Dermis lymphatic vessel endothelial cell (primary cell): Measurements from ENCODE around the gene ZNF414. TPM values are rescaled to one million over a fixed set of nuclear protein-coding genes. Genes with fewer than 3 reads are reported as not detected.

Source experiments
- total RNA-seq: library from RNA; depleted of rRNA; stranded (reverse); fragments of >200 nt; gene quantifications from 2 replicates; pipeline ENCODE4 v1.2.1, GENCODE V29; 2014

Gene ZNF414
- 2.9 and 4.6 TPM in 2 replicates for total RNA-seq

GRCh38 chr19:8513687-8514504, at the start of gene ZNF414:
TSS of gene ZNF414 (minus strand) at chr19:8514167. CDS start at chr19:8514046, 121 bp downstream.

Other genes with a start within 250 kb of the ZNF414 start
- 18.5 and 20.7 TPM in 2 replicates for gene CD320, start 205.8 kb downstream of the ZNF414 start, total RNA-seq
- gene NDUFA7, start 192.8 kb downstream of the ZNF414 start, total RNA-seq, result 20.8 and 22.3 TPM in 2 replicates
- gene RPS28, start 192.7 kb downstream of the ZNF414 start, total RNA-seq, result 211 and 282 TPM in 2 replicates
- 106 and 121 TPM in 2 replicates for gene KANK3, start 170.9 kb downstream of the ZNF414 start, total RNA-seq
- gene ANGPTL4, start 150.0 kb downstream of the ZNF414 start, total RNA-seq, result 2.0 and 2.1 TPM in 2 replicates
- 49.6 and 64.0 TPM in 2 replicates for gene RAB11B, start 123.8 kb downstream of the ZNF414 start, total RNA-seq
- 127 and 210 TPM in 2 replicates for gene MARCHF2, start 100.9 kb downstream of the ZNF414 start, total RNA-seq
- 52.8 and 63.1 TPM in 2 replicates for gene HNRNPM, start 69.2 kb downstream of the ZNF414 start, total RNA-seq
- gene PRAM1, start 11.5 kb downstream of the ZNF414 start, total RNA-seq, result not detected in 2 replicates
- 0.26 and 0.54 TPM in 2 replicates for gene MYO1F, start 63.3 kb upstream of the ZNF414 start, total RNA-seq
- 11.1 TPM in 2 replicates for gene ADAMTS10, start 96.5 kb upstream of the ZNF414 start, total RNA-seq
- gene NFILZ, start 116.5 kb upstream of the ZNF414 start, total RNA-seq, result not detected in 2 replicates
- not detected in 2 replicates for gene ACTL9, start 184.6 kb upstream of the ZNF414 start, total RNA-seq
- gene OR2Z1, start 207.5 kb upstream of the ZNF414 start, total RNA-seq, result not detected in 2 replicates